ENCODE data around the gene LIMA1.
A peak's percentile ranks its signal among the peaks of the same experiment; 100 is the strongest.
"Not testable (repeated sequence)": the region's sequence is repeated elsewhere in the genome, so short reads cannot be mapped to it uniquely, and the experiment has no call there.

LIMA1 gene

GRCh38 chr12:50283229-50283923 is at the start of gene LIMA1:
LIMA1 (minus strand) TSS chr12:50283520; CDS start chr12:50248751, 34,769 bp downstream.
- Mint-ChIP-seq H3K27me3 (no peaks in the 10 kb centered on the region), H3K27ac (peak within 1 kb of the TSS; percentile 75), H3K4me3 (peak within 1 kb of the TSS; percentile 88), H3K4me1 (peaks cover 7% of the 10 kb centered on the region), H3K36me3 (no peaks in the 10 kb centered on the region), H3K9me3 (no peaks in the 10 kb centered on the region)
- peak; percentile 98 for ATAC-seq

GRCh38 chr12:50331745-50332144 is 48.4 kb upstream of the LIMA1 start:
- no peak overlapping the region for H3K4me3 Mint-ChIP-seq
- H3K4me1 Mint-ChIP-seq, result no peaks in the 10 kb centered on the region
- no peak for ATAC-seq
- H3K36me3 Mint-ChIP-seq, result no peaks in the 10 kb centered on the region
- H3K27ac Mint-ChIP-seq, result no peak overlapping the region
- H3K9me3 Mint-ChIP-seq, result no peaks in the 10 kb centered on the region
- H3K27me3 Mint-ChIP-seq, result no peaks in the 10 kb centered on the region

GRCh38 chr12:50328664-50329063 is 45.3 kb upstream of the LIMA1 start:
- H3K27me3 Mint-ChIP-seq, H3K4me3 Mint-ChIP-seq, H3K36me3 Mint-ChIP-seq, H3K9me3 Mint-ChIP-seq, H3K4me1 Mint-ChIP-seq, H3K27ac Mint-ChIP-seq, ATAC-seq: not testable (repeated sequence)

GRCh38 chr12:50326590-50327284 is 43.4 kb upstream of the LIMA1 start:
- H3K36me3 Mint-ChIP-seq, result peaks cover 13% of the 10 kb centered on the region
- no peaks in the 10 kb centered on the region for H3K9me3 Mint-ChIP-seq
- no peak overlapping the region for H3K27ac Mint-ChIP-seq
- no peak overlapping the region for H3K4me3 Mint-ChIP-seq
- no peak for ATAC-seq
- H3K27me3 Mint-ChIP-seq, result no peaks in the 10 kb centered on the region
- no peaks in the 10 kb centered on the region for H3K4me1 Mint-ChIP-seq

GRCh38 chr12:50325890-50326391 is 42.6 kb upstream of the LIMA1 start:
- Mint-ChIP-seq H3K27ac (no peak overlapping the region), H3K4me3 (no peak overlapping the region), H3K27me3 (no peaks in the 10 kb centered on the region), H3K4me1 (no peaks in the 10 kb centered on the region), H3K9me3 (no peaks in the 10 kb centered on the region), H3K36me3 (peaks cover 13% of the 10 kb centered on the region)
- no peak for ATAC-seq

- not testable (repeated sequence) for H3K4me3 Mint-ChIP-seq, H3K9me3 Mint-ChIP-seq, H3K27ac Mint-ChIP-seq, H3K27me3 Mint-ChIP-seq, ATAC-seq, H3K4me1 Mint-ChIP-seq
- H3K36me3 Mint-ChIP-seq, result peaks cover 13% of the 10 kb centered on the region
These were observed 41.5 kb upstream of the LIMA1 start for GRCh38 chr12:50324770-50325169.

GRCh38 chr12:50324077-50324476 is 40.8 kb upstream of the LIMA1 start:
- ATAC-seq, H3K9me3 Mint-ChIP-seq, H3K4me3 Mint-ChIP-seq, H3K27me3 Mint-ChIP-seq, H3K4me1 Mint-ChIP-seq, H3K27ac Mint-ChIP-seq: not testable (repeated sequence)
- H3K36me3 Mint-ChIP-seq, result peaks cover 13% of the 10 kb centered on the region

- ATAC-seq, result no peak
- Mint-ChIP-seq H3K27ac (no peak overlapping the region), H3K27me3 (no peaks in the 10 kb centered on the region), H3K4me3 (no peak overlapping the region), H3K9me3 (no peaks in the 10 kb centered on the region), H3K36me3 (peaks cover 13% of the 10 kb centered on the region), H3K4me1 (no peaks in the 10 kb centered on the region)
These were observed 38.9 kb upstream of the LIMA1 start for GRCh38 chr12:50322206-50322605.

GRCh38 chr12:50317203-50317602 is 33.9 kb upstream of the LIMA1 start:
- Mint-ChIP-seq H3K27ac (no peak overlapping the region), H3K27me3 (no peaks in the 10 kb centered on the region), H3K4me1 (no peaks in the 10 kb centered on the region), H3K36me3 (no peaks in the 10 kb centered on the region), H3K9me3 (no peaks in the 10 kb centered on the region), H3K4me3 (no peak overlapping the region)
- ATAC-seq, result no peak

GRCh38 chr12:50315803-50316202 is 32.5 kb upstream of the LIMA1 start:
- ATAC-seq, result no peak
- no peaks in the 10 kb centered on the region for H3K9me3 Mint-ChIP-seq

GRCh38 chr12:50314636-50315312 is 31.5 kb upstream of the LIMA1 start:
- no peak overlapping the region for H3K4me3 Mint-ChIP-seq
- peaks cover 5% of the 10 kb centered on the region for H3K36me3 Mint-ChIP-seq
- no peak overlapping the region for H3K27ac Mint-ChIP-seq
- no peaks in the 10 kb centered on the region for H3K27me3 Mint-ChIP-seq
- ATAC-seq, result no peak
- H3K9me3 Mint-ChIP-seq, result no peaks in the 10 kb centered on the region
- no peaks in the 10 kb centered on the region for H3K4me1 Mint-ChIP-seq

More at GRCh38 chr12:50315803-50316202, 32.5 kb upstream of the LIMA1 start:
- Mint-ChIP-seq H3K27me3 (no peaks in the 10 kb centered on the region), H3K36me3 (peaks cover 5% of the 10 kb centered on the region), H3K4me1 (no peaks in the 10 kb centered on the region), H3K27ac (no peak overlapping the region), H3K4me3 (no peak overlapping the region)

GRCh38 chr12:50313971-50314370 is 30.7 kb upstream of the LIMA1 start:
- not testable (repeated sequence) for H3K4me3 Mint-ChIP-seq, H3K36me3 Mint-ChIP-seq, ATAC-seq, H3K4me1 Mint-ChIP-seq, H3K27me3 Mint-ChIP-seq, H3K9me3 Mint-ChIP-seq
- peak overlapping the region; percentile 35 for H3K27ac Mint-ChIP-seq

- H3K4me1 Mint-ChIP-seq, result no peaks in the 10 kb centered on the region
- H3K27me3 Mint-ChIP-seq, result no peaks in the 10 kb centered on the region
- ATAC-seq, result no peak
- H3K9me3 Mint-ChIP-seq, result no peaks in the 10 kb centered on the region
- H3K36me3 Mint-ChIP-seq, result peaks cover 5% of the 10 kb centered on the region
- no peak overlapping the region for H3K4me3 Mint-ChIP-seq
- peak overlapping the region; percentile 35 for H3K27ac Mint-ChIP-seq
These were observed 30.1 kb upstream of the LIMA1 start for GRCh38 chr12:50313256-50313931.

GRCh38 chr12:50311858-50312609 is 28.7 kb upstream of the LIMA1 start:
- H3K27ac Mint-ChIP-seq, result not testable (repeated sequence)

More at GRCh38 chr12:50311858-50312609, 28.7 kb upstream of the LIMA1 start:
- not testable (repeated sequence) for H3K36me3 Mint-ChIP-seq, H3K27me3 Mint-ChIP-seq, H3K4me1 Mint-ChIP-seq, H3K4me3 Mint-ChIP-seq, H3K9me3 Mint-ChIP-seq, ATAC-seq
